Kidney (tissue), 14 donors: ENCODE results near the gene ALDH1L2. TPM values are rescaled to one million over a fixed set of nuclear protein-coding genes. Genes with fewer than 3 reads are reported as not detected.

ENCODE experiments used
- DNase-seq, 5 donors: peaks; one replicate each; pipeline ENCODE4 v3.0.0-alpha.2; 2013 to 2020
- FAIRE-seq: peaks from 2 replicates; lab custom pipeline; 2012; peaks lifted over from hg19 to GRCh38; lab: Jason Lieb, UNC
- H3K27ac ChIP-seq, 2 donors: one replicate each; pipeline ENCODE4 v1.7.0; 2013; ENCODE audit warnings: low read depth in 2 of 2, low read length in 2 of 2, inconsistent platforms in 1 of 2
- H3K27me3 ChIP-seq: one replicate; pipeline ENCODE4 v1.7.1; 2013; ENCODE audit warnings: low read length, inconsistent platforms; ENCODE audit not compliant: control insufficient read depth, insufficient read depth
- H3K36me3 ChIP-seq, 3 donors: one replicate each; pipeline versions ENCODE4 v1.7.0 to v1.7.1; 2013; ENCODE audit warnings: low read length in 3 of 3, control low read depth in 1 of 3, inconsistent platforms in 1 of 3; ENCODE audit not compliant: insufficient read depth in 3 of 3, control insufficient read depth in 2 of 3
- H3K4me1 ChIP-seq, 3 donors: one replicate each; pipeline versions ENCODE4 v1.7.0 to v1.7.1; 2013; ENCODE audit warnings: low read length in 3 of 3, inconsistent platforms in 1 of 3, low read depth in 1 of 3; ENCODE audit not compliant: control insufficient read depth in 2 of 3, insufficient read depth in 2 of 3
- H3K4me3 ChIP-seq, 3 donors: one replicate each; pipeline versions ENCODE4 v1.7.0 to v1.8.1; 2013; ENCODE audit warnings: low read length in 3 of 3, control low read depth in 1 of 3, inconsistent platforms in 1 of 3
- H3K9ac ChIP-seq, 3 donors: one replicate each; pipeline versions ENCODE4 v1.7.0 to v1.7.1; 2013; ENCODE audit warnings: low read length in 3 of 3, control low read depth in 1 of 3, inconsistent platforms in 1 of 3
- H3K9me3 ChIP-seq, 3 donors: one replicate each; pipeline versions ENCODE4 v1.7.0 to v1.7.1; 2013; ENCODE audit warnings: low read length in 3 of 3, control low read depth in 1 of 3, inconsistent platforms in 1 of 3; ENCODE audit not compliant: control insufficient read depth in 2 of 3, insufficient read depth in 1 of 3
- intact Hi-C: fragments of 100-400 bp; cut with DNase I; formaldehyde crosslinking; loops from one replicate; pipeline ENCODE4 v1.11.1; 2022
- polyA plus RNA-seq: library from polyadenylated mRNA; stranded (reverse); fragments of 350-450 nt; fragmentation: Illumina TruSeq; extraction: RNeasy Lipid Tissue Mini Kit (QIAGEN cat#74804); gene quantifications from one replicate; pipeline ENCODE4 v1.2.3, GENCODE V29; 2014; ENCODE audit warnings: low read depth, low replicate concordance; ENCODE audit not compliant: insufficient read depth
- total RNA-seq: library from RNA; stranded (reverse); fragmentation: NEBNext Ultra II Directional; extraction: Animal tissue kit (Norgen Biotek cat#: 25700); gene quantifications from one replicate; pipeline ENCODE4 v1.2.1, GENCODE V29; 2021
- TF ChIP-seq, protein P1 (sequence below): IDR thresholded peaks from 3 replicates; pipeline ENCODE4 v1.5.1; 2012; ENCODE audit warnings: mild to moderate bottlenecking, moderate library complexity, borderline replicate concordance; ENCODE audit not compliant: insufficient read depth; ENCODE audit errors: extremely low read depth
- donor health status: control.
- donor health status: control.
- donor health status: control.
- donor health status: control.
- donor health status: control.
- donor health status: DM: yes; HTN: yes; CAD: no.
- donor health status: Normal renal cell carcinoma (clear cell type).

The ALDH1L2 gene
- total and polyA plus RNA-seq, 2 donors from 2014 or later = 0.28 to 17.2 TPM

DNA sequence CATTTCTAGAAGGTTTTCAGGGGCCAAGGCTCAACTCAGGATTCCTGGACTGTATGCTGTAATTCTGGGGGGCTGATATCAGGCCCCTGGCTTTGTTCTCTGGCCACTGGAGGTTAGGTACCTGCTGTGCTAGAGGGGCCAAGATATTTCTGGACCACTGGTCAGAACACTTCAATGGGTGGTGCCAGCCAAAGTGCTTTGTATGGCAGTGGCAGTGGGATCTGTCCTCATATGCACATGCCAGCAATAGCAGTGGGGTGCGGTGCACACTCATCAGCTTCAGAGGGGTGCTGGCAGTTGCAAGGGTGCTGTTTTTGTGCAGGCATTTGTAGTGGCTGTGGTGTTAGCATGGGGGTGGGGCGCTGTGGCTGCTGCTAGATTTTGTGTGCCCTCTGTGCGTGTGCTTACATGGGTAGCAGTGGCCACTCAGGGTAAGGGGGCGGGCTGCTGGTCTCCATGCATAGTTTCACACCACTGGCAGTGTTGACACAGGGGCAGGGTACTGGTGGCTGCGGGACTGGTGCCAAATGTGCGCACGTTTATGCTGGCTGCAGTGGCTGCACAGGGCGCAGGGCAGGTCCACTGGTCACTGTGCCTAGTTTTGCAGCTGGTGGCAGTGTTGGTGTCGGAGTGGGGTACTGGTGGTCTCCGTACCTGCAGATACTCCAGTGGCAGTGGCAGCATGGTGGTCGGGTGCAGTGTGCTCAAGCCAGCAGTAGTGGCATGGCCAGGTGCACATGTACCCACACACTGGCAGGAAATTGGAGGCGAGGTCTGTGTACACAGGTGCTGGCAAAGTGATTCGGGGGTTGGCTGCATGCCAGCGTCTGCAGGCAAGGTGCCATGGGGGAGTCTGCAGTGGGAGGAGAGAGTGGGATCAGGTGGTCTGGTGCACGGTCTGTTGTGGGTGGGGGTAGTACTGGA lies 85.6 kb downstream of the ALDH1L2 start:
- DNase-seq (peak; percentile 13 to 67 (median 29)), FAIRE-seq (no peak)
- Histone ChIP-seq H3K27ac (no peak overlapping the region), H3K27me3 (no peaks in the 10 kb centered on the region), H3K9ac (no peak overlapping the region), H3K4me3 (no peak overlapping the region), H3K36me3 (peaks cover 4 to 13% (median 8%) of the 10 kb centered on the region in 3 donors), H3K4me1 (no peaks in the 10 kb centered on the region), H3K9me3 (no peaks in the 10 kb centered on the region)
- TF ChIP-seq, protein P1, sequence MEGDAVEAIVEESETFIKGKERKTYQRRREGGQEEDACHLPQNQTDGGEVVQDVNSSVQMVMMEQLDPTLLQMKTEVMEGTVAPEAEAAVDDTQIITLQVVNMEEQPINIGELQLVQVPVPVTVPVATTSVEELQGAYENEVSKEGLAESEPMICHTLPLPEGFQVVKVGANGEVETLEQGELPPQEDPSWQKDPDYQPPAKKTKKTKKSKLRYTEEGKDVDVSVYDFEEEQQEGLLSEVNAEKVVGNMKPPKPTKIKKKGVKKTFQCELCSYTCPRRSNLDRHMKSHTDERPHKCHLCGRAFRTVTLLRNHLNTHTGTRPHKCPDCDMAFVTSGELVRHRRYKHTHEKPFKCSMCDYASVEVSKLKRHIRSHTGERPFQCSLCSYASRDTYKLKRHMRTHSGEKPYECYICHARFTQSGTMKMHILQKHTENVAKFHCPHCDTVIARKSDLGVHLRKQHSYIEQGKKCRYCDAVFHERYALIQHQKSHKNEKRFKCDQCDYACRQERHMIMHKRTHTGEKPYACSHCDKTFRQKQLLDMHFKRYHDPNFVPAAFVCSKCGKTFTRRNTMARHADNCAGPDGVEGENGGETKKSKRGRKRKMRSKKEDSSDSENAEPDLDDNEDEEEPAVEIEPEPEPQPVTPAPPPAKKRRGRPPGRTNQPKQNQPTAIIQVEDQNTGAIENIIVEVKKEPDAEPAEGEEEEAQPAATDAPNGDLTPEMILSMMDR = no peak
- intact Hi-C loops = no loop called here

DNA sequence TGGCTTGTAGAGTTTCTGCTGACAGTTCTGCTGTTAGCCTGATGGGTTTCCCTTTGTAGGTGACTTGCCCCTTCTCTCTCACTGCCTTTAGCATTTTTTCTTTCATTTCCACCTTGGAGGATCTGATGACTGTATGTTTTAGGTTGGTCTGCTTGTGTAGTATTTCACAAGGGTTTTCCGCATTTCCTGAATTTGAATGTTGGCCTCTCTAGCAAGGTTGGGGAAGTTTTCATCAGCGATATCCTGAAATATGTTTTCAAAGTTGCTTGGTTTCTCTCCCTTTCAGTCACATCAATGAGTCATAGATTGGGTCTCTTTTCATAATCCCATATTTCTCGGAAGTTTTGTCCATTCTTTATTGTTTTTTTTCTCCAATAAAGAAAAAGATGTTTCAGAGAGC lies 86.7 kb downstream of the ALDH1L2 start:
- Histone ChIP-seq H3K27ac (no peak overlapping the region), H3K4me1 (no peaks in the 10 kb centered on the region), H3K9ac (no peak overlapping the region), H3K9me3 (no peaks in the 10 kb centered on the region), H3K4me3 (no peak overlapping the region), H3K27me3 (no peaks in the 10 kb centered on the region), H3K36me3 (peaks cover 6 to 13% (median 6%) of the 10 kb centered on the region in 3 donors)
- TF ChIP-seq, protein P1 = no peak
- intact Hi-C loops = no loop called here
- DNase-seq = no peak
- FAIRE-seq = no peak

DNA sequence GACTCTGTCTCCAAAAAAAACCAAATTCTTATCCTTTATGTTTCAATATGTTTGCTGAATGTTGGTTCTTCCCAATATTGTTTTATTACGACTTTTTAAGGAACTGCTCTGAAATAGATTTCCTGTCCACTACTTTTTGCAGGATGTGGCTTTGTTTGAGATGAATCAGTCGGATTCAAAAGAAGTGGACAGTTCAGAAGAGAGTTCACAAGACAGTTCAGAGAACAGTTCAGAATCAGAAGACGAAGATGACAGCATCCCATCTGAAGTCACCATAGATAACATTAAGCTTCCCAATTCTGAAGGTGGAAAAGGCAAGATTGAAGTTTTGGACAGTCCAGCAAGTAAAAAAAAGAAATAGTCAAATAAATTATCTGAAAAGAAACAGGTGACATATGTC lies 89.9 kb downstream of the ALDH1L2 start:
- H3K27ac ChIP-seq = no peak overlapping the region
- no peak overlapping the region for H3K9ac ChIP-seq
- H3K36me3 ChIP-seq = peaks cover 9 to 10% (median 10%) of the 10 kb centered on the region in 3 donors
- H3K27me3 ChIP-seq = no peaks in the 10 kb centered on the region
- no peak overlapping the region for H3K4me3 ChIP-seq
- no peaks in the 10 kb centered on the region for H3K4me1 ChIP-seq
- intact Hi-C loops = no loop called here
- FAIRE-seq (no peak), DNase-seq (no peak)
- TF ChIP-seq, protein P1 = no peak
- no peaks in the 10 kb centered on the region for H3K9me3 ChIP-seq
